Activated CD4-positive, alpha-beta T cell treated with anti-CD3 and anti-CD28 coated beads, Interleukin-10, Interleukin-2, amounts not matched to agents 100 ng/mL and 50 ng/mL, durations not matched to agents 16 hours and 8 hours (primary cell): ENCODE measurements around the gene KCNA3.

ENCODE experiments used
- DNase-seq: peaks from one replicate; pipeline ENCODE4 v3.0.0-alpha.2; 2020

The KCNA3 gene

DNA sequence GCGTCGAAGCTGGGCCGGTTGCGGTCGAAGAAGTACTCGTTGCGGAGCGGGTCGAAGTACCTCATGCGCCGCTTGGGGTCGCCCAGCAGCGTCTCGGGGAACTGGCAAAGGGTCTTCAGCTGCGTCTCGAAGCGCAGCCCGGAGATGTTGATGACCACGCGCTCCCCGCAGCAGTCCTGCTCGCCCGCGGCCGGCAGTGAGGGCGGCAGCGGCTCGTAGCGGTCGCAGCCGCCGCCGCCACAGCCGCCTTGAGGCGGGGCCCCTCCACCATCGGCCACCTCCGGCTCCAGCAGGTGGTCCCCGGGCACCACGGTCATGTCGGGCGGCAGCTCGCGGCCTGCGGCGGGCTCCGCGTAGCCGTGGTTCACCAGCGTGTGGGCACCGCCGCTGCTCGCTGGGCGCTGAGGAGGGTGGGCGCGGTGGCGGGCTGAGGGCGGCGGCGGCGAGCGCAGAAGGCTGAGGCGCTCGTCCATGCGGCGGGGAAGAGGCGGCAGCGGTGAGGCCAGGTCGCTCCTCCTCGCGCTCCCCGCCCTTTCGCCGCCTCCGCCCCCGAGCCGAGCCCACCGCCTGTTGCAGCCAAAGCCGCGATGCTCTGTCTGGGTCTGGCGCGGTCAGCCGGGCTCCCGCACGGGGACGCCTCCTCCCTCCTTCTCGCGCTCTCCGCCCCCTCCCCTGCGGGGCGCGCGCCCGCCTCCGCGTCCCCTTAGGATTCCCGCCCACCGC is at the start of gene KCNA3:
Gene KCNA3 (minus strand): TSS at position 604 of the 723 bp plus-strand sequence. CDS start 131 bp downstream, at position 473.
- peak; percentile 86 for DNase-seq

DNA sequence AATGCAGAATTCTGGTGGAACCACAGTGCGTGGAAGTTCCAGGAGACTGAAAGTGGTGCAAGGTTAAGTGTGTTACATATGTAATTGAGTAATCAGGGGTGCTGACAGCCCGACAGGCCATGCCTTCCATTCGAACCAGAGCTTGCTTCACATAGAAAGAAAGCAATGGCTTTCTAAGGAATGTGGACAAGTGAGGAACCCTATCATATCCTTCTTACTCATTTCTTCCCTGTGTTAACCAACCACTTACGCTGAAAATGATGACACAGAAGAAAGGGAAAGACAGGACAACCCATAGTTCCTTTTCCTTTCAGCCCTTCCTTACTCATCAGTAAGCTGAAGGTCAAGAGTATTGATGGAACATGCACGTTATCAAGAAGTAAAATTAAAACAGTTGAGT is 48.1 kb upstream of the KCNA3 start:
- no peak for DNase-seq

DNA sequence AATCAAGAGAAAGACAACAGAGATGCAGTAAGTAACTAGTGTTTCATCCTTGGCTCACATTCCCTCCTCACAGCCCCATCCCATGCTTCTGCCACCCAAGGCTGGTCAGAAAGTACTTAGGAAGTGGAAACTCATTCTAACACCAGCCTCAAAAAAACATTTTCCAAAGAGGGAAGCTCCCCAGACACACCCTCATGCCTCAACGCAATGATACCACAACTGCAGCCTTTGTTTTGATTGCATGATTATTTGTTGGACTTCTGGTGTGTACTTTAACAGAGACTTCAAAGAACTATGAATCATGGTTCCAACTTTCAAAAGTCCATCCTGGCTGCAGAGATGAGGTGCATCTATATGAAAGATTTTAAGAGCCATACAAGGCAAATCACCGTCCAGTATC is 45.2 kb upstream of the KCNA3 start:
- DNase-seq = no peak

DNA sequence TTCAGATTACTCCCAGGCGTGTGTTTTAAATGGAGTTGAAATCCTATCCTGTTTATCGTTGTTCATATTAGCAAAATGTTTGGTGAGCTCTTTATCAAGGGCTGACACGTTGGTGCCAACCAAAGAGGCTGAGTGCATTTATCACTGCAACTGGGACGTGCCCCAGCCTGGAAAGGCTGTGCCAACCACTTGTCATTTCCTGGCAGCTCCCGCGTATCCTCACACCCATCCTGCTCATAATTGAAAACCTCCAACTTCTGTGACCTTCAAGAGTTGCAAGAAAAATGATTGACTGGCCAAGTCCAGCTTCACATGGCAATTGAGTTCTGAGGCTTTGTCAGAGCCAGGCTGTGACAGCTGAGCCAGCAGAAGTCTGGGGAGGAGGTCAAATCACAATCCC is 43.7 kb upstream of the KCNA3 start:
- DNase-seq = no peak

DNA sequence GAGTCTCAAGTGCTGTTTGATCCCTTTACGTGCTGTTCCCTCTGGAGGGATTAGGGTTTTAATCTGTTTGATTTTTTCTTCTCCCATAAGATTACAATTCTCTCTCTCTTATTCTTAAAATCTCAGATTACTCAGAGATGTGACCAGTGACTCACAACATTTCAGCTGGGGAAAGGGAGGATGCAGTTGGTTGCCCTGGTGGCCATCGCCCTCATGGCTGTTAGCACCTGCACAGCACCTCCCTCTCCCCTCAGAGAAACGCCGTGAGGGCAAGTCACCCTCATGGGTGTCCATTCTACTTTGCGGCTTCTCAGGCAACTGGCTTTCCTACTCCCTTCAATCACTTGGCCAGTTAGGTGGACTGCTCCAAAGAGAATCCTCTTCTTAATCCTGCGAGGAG is 42.4 kb upstream of the KCNA3 start:
- DNase-seq = no peak

DNA sequence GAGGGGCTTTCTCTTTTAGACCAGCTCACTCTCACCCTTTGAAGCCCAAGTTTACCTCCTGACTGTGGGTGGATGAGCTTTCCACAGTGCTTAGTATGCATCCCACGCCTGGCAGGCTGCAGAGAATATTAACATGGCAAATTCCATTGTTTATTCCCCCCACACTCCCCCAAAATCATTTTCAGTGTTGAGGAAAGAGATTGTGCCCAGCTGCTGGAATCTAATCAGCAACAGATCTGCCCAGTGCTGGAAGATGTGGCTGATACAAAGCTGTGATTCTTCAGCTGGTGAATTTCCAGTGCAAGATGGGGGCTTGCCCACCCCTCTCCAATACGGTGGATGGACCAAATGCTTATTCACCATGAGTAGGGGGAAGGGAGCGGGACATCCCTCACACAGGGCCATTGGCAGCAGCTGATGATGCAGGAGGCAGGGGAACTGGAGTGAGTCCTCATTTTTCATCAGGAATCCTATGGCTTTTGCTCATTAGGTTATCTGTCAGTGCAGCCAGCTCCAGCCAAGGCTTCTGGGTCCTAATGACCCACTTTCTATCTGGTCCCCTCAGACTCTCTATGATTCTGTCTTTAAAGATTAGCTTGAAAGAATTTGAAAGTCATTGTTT is 39.7 kb upstream of the KCNA3 start:
- no peak for DNase-seq

DNA sequence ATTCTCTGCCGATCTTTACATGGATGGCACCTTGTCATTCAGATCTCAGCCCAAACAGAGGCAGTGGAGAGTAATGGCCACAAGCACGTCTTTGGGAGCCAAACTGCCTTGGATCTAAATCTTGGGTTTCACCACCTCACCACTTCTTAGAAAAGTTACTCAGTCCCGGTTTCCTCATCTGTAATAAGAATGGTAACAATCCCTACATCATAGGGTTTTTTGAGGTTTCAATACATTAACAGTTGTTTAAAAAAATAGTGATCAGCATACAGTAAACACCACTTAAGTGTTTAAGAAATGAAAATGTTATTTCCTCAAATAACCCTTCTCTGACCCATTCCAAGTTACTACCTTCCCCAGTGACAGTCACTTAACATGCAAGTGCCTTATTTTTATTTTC is 38.5 kb upstream of the KCNA3 start:
- DNase-seq = no peak

DNA sequence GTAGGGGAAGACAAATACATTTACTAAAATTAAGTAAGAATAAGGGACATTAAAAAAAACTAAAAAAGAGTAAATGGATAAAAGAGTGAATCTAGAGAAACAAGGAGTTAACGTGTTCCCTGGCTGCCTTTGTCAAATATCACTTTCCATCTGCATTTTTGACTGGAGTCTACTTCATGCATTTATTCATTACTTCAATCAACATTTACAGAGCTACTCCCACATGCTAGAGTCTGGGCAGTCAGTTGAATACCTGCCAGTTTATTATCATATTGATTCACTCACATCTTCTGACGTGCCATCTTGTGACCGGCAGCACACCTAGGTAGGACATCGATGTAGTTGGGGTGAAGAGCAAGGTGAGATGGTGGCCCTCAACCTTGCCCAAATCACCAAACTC is 35.6 kb upstream of the KCNA3 start:
- DNase-seq = no peak

DNA sequence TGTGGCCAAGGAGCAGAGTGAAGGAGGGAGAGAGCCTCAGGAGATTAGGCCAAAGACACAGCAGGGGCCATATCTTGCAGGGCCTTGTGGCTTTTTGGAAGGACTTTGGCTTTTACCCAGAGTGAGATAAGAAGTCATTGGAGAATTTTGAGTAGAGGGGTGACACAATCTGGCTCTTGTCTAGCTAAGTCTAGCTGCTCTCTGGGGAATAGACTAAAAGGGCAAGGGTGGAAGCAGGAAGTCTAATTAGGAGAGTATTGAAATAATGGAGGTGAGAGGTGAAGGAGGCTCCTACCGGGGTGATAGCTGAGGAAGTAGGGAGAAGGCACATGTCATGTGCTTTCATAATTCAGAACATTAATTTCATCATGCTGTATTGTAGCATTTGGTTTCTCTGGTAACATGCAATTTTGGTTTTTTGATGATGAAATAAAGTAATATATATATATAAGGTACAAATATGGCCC is 34.3 kb upstream of the KCNA3 start:
- DNase-seq = no peak

DNA sequence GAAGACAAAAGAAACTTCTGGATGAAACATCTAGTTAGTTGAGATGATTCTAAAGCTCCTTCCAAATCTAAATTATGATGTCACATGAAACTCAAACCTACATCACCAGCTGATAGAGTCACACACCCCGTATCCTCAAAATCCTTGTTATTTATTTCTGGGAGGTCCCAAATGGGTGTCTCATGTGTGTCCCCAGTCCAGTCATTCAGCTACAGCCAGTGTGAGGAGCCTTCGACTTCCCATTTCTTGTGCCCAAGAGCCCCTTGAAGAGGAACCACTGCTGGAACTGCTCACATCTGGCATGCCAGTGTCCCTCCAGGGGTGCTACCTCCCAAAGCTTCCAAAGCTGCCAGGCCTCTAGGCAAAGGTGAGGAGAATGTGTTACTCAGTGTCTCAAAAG is 32.5 kb upstream of the KCNA3 start:
- no peak for DNase-seq

DNA sequence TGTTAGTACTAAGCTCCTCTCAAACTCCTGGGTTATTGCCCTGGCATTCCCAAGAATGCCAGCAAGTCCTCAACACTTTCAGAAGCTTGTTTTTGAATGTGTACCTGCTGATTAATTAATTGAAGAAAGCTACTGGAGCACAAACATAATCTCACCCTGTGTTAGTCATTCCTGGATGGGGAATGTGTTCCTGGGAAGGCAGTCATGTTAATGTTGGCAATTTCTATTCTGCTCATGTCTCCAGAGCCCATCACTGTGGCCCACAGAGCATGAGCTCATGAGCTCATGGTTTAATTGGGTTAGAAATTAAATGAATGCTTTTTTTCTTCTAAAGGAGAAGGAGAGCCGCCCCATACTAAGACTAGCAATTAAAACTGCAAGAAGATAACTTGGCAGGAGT is 31.9 kb upstream of the KCNA3 start:
- DNase-seq = no peak

DNA sequence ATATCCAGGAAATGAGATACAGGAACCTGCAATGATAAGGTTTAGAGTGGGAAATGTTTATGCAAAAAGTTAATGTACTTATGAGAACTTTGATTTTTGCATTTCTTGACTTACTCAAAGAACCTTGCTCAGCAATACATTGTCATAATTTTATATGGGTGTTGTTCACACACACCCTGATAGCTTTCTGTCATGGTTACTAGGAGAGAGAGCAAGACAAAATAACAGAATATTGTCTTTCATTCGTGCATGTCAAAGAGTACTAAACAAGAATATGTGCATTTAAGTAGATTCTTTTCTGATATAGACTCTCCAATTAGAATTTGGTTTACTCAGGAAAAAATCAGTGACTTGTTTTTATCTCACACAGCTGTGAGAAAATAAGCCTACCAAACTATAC is 27.5 kb upstream of the KCNA3 start:
- DNase-seq = no peak

DNA sequence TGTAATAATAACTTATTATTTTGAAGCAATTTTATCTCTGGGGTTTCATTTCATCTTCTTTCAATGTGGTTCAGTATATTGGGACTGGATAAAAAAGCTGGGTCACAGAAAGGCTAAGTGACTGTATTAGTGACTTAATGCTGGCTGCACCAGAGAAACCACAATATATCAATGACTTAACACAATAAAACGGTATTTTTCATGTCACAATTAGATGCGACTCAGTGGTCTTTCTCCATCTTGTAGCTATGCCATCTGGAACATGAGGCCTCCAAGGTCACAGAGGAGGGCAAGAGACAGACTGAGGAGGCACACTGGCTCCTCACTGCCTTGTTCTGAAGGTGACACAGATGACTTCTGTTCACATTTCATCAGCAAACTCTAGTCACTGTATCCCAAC is 26.0 kb upstream of the KCNA3 start:
- DNase-seq = no peak

DNA sequence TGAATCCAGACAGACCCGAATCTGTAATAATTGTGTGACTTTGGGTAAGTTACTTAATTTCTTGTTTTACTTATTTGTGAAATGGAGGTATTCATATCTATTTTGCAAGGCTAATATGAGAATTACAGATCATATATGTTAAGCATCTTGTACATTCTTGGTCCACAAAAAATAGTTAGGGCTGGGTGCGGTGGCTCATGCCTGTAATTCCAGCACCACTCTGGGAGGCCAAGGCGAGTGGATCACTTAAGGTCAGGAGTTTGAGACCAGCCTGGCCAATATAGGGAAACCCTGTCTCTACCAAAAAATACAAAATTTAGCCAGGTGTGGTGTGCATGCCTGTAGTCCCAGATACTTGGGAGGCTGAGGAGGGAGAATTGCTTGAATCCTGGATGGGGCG is 22.9 kb upstream of the KCNA3 start:
- DNase-seq = no peak

DNA sequence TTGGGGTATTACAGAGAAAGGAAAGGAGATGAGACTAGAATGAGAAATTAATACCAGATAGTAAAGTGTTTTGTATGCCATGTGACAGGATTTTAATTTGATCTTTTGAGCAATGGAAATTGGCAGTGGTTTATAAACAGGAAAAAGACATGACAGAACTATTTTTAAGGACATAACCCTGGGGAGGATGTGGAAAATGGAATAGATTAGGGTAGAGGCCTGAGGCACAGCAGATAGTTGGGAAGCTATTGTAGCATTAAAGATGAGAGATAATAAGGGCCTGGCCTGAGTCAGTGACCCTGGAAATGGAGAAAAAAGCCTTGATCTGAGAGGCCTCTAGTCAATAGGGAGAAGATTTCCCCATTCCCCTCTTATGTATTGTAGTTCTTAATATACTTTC is 22.1 kb upstream of the KCNA3 start:
- no peak for DNase-seq

DNA sequence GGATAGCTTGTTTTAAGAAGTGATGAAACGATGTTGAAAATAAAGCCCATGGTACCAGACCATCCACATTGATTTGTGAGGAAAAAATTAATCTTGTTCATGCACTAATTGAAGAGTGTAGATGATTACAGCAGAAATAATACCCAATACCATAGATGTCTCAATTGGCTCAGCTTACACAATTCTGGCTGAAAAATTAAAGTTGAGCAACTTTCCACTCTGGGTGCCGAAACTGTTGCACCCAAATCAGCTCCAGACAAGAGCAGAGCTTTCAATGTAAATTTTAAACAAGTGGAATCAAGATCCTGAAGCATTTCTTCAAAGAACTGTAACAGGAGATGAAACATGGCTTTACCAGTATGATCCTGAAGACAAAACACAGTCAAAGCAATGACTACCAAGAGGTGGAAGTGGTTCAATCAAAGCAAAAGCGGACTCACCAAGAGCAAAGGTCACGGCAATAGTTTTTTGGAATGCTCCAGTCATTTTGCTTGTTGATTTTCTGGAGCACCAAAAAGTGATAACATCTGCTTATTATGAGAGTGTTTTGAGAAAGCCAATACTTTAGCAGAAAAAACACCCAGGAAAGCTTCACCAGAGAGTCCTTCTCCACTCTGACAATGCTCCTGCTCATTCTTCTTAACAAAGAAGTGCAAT is 16.1 kb upstream of the KCNA3 start:
- no peak for DNase-seq

DNA sequence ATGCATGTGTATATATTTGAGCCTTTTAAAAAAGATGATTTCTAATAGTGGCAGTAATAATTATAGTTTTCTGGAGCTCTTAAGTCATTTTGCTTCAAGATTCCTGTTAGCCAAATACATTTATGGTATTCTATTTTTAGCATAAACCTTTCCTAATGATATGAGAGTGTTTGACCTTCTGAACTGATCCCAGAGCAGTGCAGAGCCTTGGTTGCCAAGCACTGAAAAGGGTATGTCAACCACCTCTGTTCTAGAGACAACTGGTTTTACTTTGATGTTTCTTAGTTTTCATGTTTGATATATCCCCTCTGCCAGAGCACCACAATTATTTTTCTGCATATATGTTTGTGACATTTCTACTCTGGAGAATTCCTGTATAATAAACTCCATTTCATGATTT is 15.1 kb upstream of the KCNA3 start:
- no peak for DNase-seq

DNA sequence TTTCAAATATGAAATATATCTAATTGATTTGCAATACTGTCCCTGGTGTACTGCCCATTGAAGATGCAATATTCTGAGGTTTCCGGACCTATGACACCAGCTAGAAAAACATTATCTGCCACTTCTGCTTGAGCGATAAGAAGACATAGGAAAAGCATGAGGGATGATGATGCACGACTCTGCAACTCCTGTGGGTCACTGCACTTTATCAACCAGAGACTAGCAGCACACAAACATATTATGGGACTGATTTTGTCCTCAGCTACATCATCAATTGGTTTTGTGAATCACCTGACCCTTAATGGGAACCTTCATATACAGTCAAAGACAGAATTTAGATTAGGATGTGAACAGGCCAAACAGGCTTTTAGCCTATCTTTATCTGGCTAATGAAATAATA is 13.8 kb upstream of the KCNA3 start:
- DNase-seq = no peak

DNA sequence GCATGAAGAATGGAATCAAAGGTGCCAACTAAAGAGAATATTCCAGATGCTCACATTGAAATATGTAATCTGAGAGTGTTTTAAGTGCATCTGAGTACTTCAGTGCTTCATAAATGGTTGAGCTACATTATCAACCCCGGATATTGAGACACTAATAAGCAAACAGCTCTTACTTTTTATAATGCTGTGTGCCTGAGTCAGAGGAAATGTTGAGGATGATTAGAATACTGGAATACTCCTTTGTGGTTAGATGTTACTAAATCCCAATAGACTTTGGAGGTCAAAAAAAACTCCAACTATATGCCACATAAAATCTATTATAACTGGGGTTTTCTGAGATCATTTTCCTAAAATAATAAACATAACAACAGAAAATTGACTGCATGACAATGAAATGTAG is 12.5 kb upstream of the KCNA3 start:
- no peak for DNase-seq

DNA sequence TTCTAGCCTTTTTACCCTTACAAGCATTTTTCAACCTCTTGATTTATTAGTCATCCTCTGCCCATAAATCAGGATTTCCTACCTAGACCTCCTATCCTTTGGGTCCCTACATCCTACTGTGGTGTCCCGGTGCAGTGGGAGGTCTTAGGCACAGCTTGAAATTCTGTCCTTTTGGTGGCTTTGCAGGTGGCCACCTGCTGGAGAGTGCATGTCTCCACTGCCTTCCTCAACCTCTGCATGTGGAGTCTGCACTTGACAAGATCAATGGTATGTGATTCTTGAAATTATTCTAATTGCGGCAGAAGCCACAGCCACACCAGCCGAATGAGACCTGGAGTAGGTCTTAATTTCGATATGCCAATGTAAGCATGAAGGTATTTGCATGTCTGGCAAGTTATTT is 11.4 kb upstream of the KCNA3 start:
- peak; percentile 13 for DNase-seq

DNA sequence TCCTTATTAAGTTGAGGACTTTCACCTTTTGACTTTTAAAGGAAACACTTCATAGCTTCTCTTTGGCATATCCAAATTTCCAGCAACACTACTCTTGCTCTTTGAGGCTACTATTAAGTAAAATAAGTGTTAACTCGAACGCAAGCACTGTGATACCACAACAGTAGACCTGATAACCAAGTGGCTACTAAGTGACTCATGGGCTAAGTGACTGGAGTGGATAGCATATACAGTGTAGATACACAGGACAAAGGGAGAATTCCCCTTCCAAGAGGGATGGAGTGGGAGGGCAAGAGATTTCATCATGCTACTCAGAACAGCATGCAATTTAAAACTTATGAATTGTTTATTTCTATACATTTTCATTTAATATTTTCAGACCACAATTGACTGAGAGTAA is 9.8 kb upstream of the KCNA3 start:
- no peak for DNase-seq

DNA sequence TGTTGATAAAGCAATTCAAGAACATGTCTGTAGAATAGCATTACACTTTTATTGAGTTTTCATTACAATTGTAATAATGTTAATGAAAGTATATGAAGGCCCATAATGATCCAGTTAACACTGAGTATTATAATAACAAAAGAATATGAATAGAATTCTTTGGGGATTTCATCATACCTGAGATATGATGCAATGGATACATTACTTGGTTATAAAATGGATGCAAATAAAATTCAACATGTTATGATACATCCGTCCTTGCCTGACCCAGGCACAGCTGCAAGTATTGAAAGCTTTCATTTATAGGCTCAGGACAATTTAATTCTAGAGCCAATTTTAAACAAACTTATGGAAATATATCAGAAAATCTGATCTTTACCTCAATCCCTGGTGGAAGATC is 8.2 kb upstream of the KCNA3 start:
- no peak for DNase-seq

DNA sequence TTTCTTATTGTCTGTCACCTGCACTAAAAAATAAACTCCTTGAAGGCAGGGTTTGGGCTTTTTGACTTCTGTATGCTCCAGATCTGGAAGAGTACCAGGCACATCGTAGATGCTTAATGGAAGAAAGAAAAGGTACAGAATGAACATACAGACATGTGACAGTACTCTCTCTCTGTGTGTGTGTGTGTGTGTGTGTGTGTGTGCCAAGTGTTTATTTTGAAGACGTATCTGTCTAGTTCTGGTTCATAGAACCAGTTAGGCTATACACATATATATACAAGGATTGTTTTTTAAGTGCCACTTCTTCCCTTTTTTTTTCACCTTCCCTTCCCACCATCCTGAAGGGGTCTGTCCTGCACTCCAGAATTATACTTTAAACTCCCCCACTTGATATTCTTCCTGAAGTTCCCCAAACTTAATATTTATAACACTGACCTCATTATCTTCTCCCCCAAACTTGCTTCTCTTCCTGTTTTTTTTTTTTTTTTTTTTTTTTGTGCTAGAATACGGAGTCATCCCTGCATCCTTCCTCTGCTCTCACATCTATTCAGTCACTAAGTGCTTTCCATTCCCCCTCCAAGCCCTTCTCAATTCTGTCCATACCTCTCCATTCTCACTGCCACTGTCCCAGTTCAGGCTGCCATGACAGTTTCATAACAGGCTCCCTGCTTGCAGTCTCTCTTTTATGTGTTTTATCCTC is 5.4 kb upstream of the KCNA3 start:
- DNase-seq = no peak

DNA sequence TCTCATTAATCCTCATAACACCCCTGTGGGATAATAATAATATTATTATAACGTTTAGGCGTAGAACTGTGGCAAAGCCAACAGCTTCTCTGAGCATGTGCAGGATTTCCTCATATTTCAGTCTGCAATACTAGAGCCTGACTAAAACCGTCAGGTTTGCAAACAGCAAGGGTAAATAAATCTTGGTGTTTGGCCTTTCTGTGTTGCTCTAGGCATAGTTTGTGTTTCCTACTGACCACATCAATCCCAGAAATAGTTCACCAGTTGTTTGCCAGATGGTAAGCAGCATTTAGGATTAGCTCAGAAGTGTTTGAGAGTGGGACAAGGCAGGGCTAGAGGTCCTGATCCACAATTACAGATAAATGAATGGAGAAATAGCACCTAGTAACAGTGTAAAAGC is 2.8 kb upstream of the KCNA3 start:
- DNase-seq = no peak
